H1 (cell line): ENCODE measurements around the gene ACTL7A. TPM values are rescaled to one million over a fixed set of nuclear protein-coding genes. Genes with fewer than 3 reads are reported as not detected.

Source experiments
- CTCF ChIA-PET: fragments of 300-600 bp; sonication (Branson Sonifier 250); formaldehyde crosslinking; loops from one replicate; lab custom pipeline; 2021; ENCODE audit not compliant: partially characterized antibody; lab: Charles Lee
- POLR2A ChIA-PET: fragments of 300-600 bp; sonication (Branson Sonifier 250); formaldehyde crosslinking; loops from one replicate; lab custom pipeline; 2021; ENCODE audit warnings: inconsistent platforms; ENCODE audit not compliant: partially characterized antibody; lab: Charles Lee
- DNase-seq, 2 experiments: peaks; one replicate each; pipeline versions ENCODE4 v3.0.0 to v3.0.0-alpha.2; 2010 to 2022; ENCODE audit warnings: low spot score in 2 of 2, low read depth in 1 of 2, mixed read lengths in 1 of 2
- FAIRE-seq: peaks from 2 replicates; lab custom pipeline; 2011; peaks lifted over from hg19 to GRCh38; lab: Jason Lieb, UNC
- H2AFZ ChIP-seq: 2 replicates; pipeline ENCODE4 v1.8.1; 2012; ENCODE audit warnings: low read length, inconsistent platforms
- H2AK5ac ChIP-seq: 2 replicates; pipeline ENCODE4 v1.6.1; 2013; ENCODE audit warnings: low read depth, low read length
- H2BK120ac ChIP-seq: replicated peaks from 2 replicates; pipeline ENCODE3; 2013; ENCODE audit warnings: low read depth, low read length, inconsistent platforms
- H2BK12ac ChIP-seq: 2 replicates; pipeline ENCODE4 v1.6.1; 2013; ENCODE audit warnings: low read depth, low read length
- H2BK15ac ChIP-seq: 2 replicates; pipeline ENCODE4 v1.6.1; 2013; ENCODE audit warnings: low read length
- H2BK20ac ChIP-seq: 2 replicates; pipeline ENCODE4 v1.6.1; 2013; ENCODE audit warnings: low read length
- H2BK5ac ChIP-seq: 2 replicates; pipeline ENCODE4 v1.6.1; 2013; ENCODE audit warnings: low read depth, low read length
- H3K14ac ChIP-seq: 2 replicates; pipeline ENCODE4 v1.6.1; 2013; ENCODE audit warnings: inconsistent platforms; ENCODE audit not compliant: insufficient read length
- H3K18ac ChIP-seq: 2 replicates; pipeline ENCODE4 v1.6.1; 2013; ENCODE audit warnings: low read length; ENCODE audit errors: extremely low read depth
- H3K23ac ChIP-seq: 2 replicates; pipeline ENCODE4 v1.6.1; 2013; ENCODE audit warnings: inconsistent platforms; ENCODE audit not compliant: insufficient read length
- H3K23me2 ChIP-seq: 2 replicates; pipeline ENCODE4 v1.6.1; 2013; ENCODE audit warnings: low read depth, low read length
- H3K27ac ChIP-seq: 2 replicates; pipeline ENCODE4 v1.6.1; 2011; ENCODE audit warnings: low read depth, low read length, inconsistent platforms
- H3K27me3 ChIP-seq, 4 experiments: replicated peaks in 1 of 4; 1 replicate in 1 of 4; 2 replicates in 3 of 4; pipeline versions ENCODE4 v1.6.1 to v1.8.1; 2011 to 2013; ENCODE audit warnings: low read length in 3 of 4, mild to moderate bottlenecking in 3 of 4, inconsistent platforms in 2 of 4, mixed read lengths in 2 of 4, moderate library complexity in 1 of 4; ENCODE audit not compliant: control insufficient read depth in 3 of 4, insufficient read depth in 3 of 4; ENCODE audit errors: extremely low read depth in 1 of 4
- H3K36me3 ChIP-seq, 4 experiments: 2 replicates each; pipeline versions ENCODE4 v1.6.1 to v1.8.1; 2011 to 2013; ENCODE audit warnings: mild to moderate bottlenecking in 4 of 4, low read length in 3 of 4, moderate library complexity in 2 of 4, control low read depth in 1 of 4, inconsistent platforms in 1 of 4; ENCODE audit not compliant: insufficient read depth in 4 of 4, control insufficient read depth in 2 of 4
- H3K4ac ChIP-seq: replicated peaks from 2 replicates; pipeline ENCODE3; 2013; ENCODE audit warnings: low read length, low read depth, mixed read lengths, inconsistent platforms; ENCODE audit not compliant: insufficient read length
- H3K4me1 ChIP-seq, 4 experiments: replicated peaks in 1 of 4; 1 replicate in 1 of 4; 2 replicates in 3 of 4; pipeline versions ENCODE4 v1.6.1 to v1.8.1; 2011 to 2013; ENCODE audit warnings: low read length in 3 of 4, inconsistent platforms in 2 of 4, mixed read lengths in 1 of 4; ENCODE audit not compliant: insufficient read depth in 4 of 4, control insufficient read depth in 3 of 4
- H3K4me2 ChIP-seq, 2 experiments: 2 replicates each; pipeline versions ENCODE4 v1.6.1 to v1.8.1; 2011 to 2013; ENCODE audit warnings: low read depth in 2 of 2, low read length in 2 of 2, control low read depth in 1 of 2, inconsistent platforms in 1 of 2, mild to moderate bottlenecking in 1 of 2; ENCODE audit not compliant: insufficient read depth in 1 of 2
- H3K4me3 ChIP-seq, 4 experiments: fragments of 200-600, 300-600 bp in 1 of 4; sonication (generic), shearing (Covaris generic), sonication (Bioruptor Twin) in 1 of 4; 2 replicates each; pipeline versions ENCODE4 v1.5.1 to v1.8.1; 2011 to 2016; ENCODE audit warnings: low read length in 4 of 4, low read depth in 3 of 4, control low read depth in 2 of 4, inconsistent platforms in 2 of 4, mild to moderate bottlenecking in 2 of 4, mixed read lengths in 1 of 4, moderate library complexity in 1 of 4; ENCODE audit not compliant: insufficient read depth in 2 of 4; ENCODE audit errors: extremely low read depth in 1 of 4
- H3K56ac ChIP-seq: replicated peaks from 2 replicates; pipeline ENCODE3; 2013; ENCODE audit warnings: low read depth, mild to moderate bottlenecking, mixed read lengths, low read length, inconsistent platforms; ENCODE audit not compliant: insufficient read length
- H3K79me1 ChIP-seq: 2 replicates; pipeline ENCODE4 v1.6.1; 2013; ENCODE audit warnings: low read depth, low read length, control low read depth
- H3K79me2 ChIP-seq, 2 experiments: 2 replicates each; pipeline versions ENCODE4 v1.6.1 to v1.8.1; 2012 to 2013; ENCODE audit warnings: low read length in 2 of 2, mild to moderate bottlenecking in 2 of 2, inconsistent platforms in 1 of 2; ENCODE audit not compliant: insufficient read depth in 2 of 2, control insufficient read depth in 1 of 2
- H3K9ac ChIP-seq, 4 experiments: replicated peaks in 1 of 4; 1 replicate in 1 of 4; 2 replicates in 3 of 4; pipeline versions ENCODE4 v1.6.1 to v1.8.1; 2011 to 2013; ENCODE audit warnings: low read depth in 3 of 4, low read length in 3 of 4, control low read depth in 2 of 4, mild to moderate bottlenecking in 2 of 4, moderate library complexity in 2 of 4, inconsistent platforms in 1 of 4; ENCODE audit errors: extremely low read depth in 1 of 4
- H3K9me3 ChIP-seq, 2 experiments: 2 replicates each; pipeline versions ENCODE4 v1.6.1 to v1.8.1; 2012 to 2013; ENCODE audit warnings: mild to moderate bottlenecking in 2 of 2, moderate library complexity in 2 of 2, control low read depth in 1 of 2, inconsistent platforms in 1 of 2, low read depth in 1 of 2, low read length in 1 of 2, mixed read lengths in 1 of 2; ENCODE audit not compliant: insufficient read depth in 2 of 2
- H4K20me1 ChIP-seq, 2 experiments: replicated peaks in 1 of 2; 2 replicates each; pipeline versions ENCODE3 to v1.8.1; 2011 to 2013; ENCODE audit warnings: inconsistent platforms in 2 of 2, low read length in 2 of 2, mild to moderate bottlenecking in 1 of 2; ENCODE audit not compliant: insufficient read depth in 2 of 2, control insufficient read depth in 1 of 2
- H4K5ac ChIP-seq: 2 replicates; pipeline ENCODE4 v1.6.1; 2013; ENCODE audit warnings: low read length, low read depth, mixed read lengths, inconsistent platforms; ENCODE audit not compliant: insufficient read length
- H4K8ac ChIP-seq: 2 replicates; pipeline ENCODE4 v1.8.0; 2013; ENCODE audit warnings: mild to moderate bottlenecking, moderate library complexity, low read length, inconsistent platforms; ENCODE audit not compliant: insufficient read depth; ENCODE audit errors: extremely low read depth
- H4K91ac ChIP-seq: replicated peaks from 2 replicates; pipeline ENCODE3; 2013; ENCODE audit warnings: low read length, mixed read lengths, inconsistent platforms; ENCODE audit not compliant: insufficient read length
- SUZ12 ChIP-seq: fragments of 200-600 bp; sonication (generic); IDR thresholded peaks from 2 replicates; pipeline ENCODE4 v1.6.1; 2012; ENCODE audit warnings: mild to moderate bottlenecking, inconsistent platforms, low read length, moderate library complexity, mixed read lengths
- WGBS, 2 experiments: shearing (Covaris generic) in 1 of 2; methylation state at CpG; one replicate each; pipeline versions ENCODE4 v1.1.6 to v1.1.7; 2013 to 2015; ENCODE audit warnings: low lambda C conversion rate in 2 of 2, mixed read lengths in 2 of 2, inconsistent platforms in 1 of 2, low coverage in 1 of 2, missing lambda C conversion rate in 1 of 2; ENCODE audit not compliant: insufficient replicate concordance in 2 of 2, insufficient coverage in 1 of 2, insufficient read length in 1 of 2; ENCODE audit errors: extremely low coverage in 1 of 2, missing lambda C conversion rate in 1 of 2; 5-methylcytosine and 5-hydroxymethylcytosine counted together
- polyA plus RNA-seq, 7 experiments: library from polyadenylated mRNA; depleted of rRNA in 3 of 7; stranded (reverse) in 5 of 7; unstranded in 2 of 7; fragments of >200 nt in 5 of 7; fragments of 200-250 nt in 2 of 7; gene quantifications; 1 replicate in 5 of 7; 2 replicates in 1 of 7; 4 replicates in 1 of 7; pipeline versions ENCODE4 v1.2.1 to v1.2.3, GENCODE V29; 2011 to 2013; ENCODE audit warnings: missing spikeins in 2 of 7, mixed read lengths in 2 of 7
- total RNA-seq: library from RNA; stranded (reverse); fragmentation: NEBNext Ultra II Directional; extraction: Animal tissue kit (Norgen Biotek cat#: 25700); gene quantifications from 2 replicates; pipeline ENCODE4 v1.2.1, GENCODE V29; 2021

Gene ACTL7A
- total and polyA plus RNA-seq, 2 of the 8 experiments (the other 6 are each of a cell fraction or from before 2014, with no cell fraction given) = not detected

DNA sequence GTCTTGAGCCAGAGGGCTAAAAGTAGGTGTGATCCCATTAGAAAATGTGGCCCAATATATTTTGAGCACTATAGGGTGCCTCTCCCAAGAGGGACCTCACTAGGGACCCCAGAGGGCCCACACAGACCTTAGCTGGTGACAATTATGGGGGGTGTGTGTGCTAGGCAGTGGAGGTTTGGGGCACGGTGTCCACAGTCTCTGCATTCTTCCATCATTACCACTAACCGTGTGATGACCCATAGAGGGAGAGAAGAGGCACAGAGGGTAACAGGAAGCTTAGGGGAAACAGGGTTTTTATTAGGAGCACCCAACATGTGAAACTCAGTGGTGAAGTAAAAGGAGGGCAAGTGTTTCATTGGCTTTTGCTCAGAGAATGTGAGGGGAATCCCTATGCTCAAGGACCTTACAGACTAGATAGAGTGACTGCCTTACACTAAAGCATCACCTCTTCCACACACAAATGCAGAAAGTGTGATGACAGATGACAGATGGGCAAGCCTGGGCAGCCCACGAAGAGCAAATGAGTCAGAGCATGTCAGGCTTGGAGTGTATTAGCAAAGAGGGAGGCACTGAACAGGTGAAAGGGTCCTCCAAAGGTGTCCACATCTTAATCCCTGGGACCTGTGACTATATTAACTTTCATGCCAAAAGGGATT lies 2.5 kb upstream of the ACTL7A start:
- no peak for DNase-seq
- Histone ChIP-seq H4K8ac (no peak overlapping the region), H2BK5ac (no peak overlapping the region), H3K9ac (no peak overlapping the region), H3K56ac (no peak overlapping the region), H2AK5ac (no peak overlapping the region), H3K4me3 (no peak overlapping the region), H3K27me3 (no peaks in the 10 kb centered on the region), H3K9me3 (0 out of 4 replicates have a peak, but pooled peaks cover 0 to 3% of the 10 kb centered on the region in 2 experiments), H2BK20ac (no peak overlapping the region), H4K91ac (no peak overlapping the region), H3K4me1 (no peaks in the 10 kb centered on the region), H3K23me2 (no peaks in the 10 kb centered on the region), H3K4ac (no peak overlapping the region), H3K23ac (no peak overlapping the region), H4K20me1 (no peaks in the 10 kb centered on the region), H2BK12ac (no peak overlapping the region), H2AFZ (no peak overlapping the region), H3K18ac (no peak overlapping the region), H2BK15ac (no peak overlapping the region), H3K27ac (no peak overlapping the region), H4K5ac (no peak overlapping the region), H3K4me2 (no peak overlapping the region), H3K79me1 (no peaks in the 10 kb centered on the region), H3K14ac (no peak overlapping the region), H3K36me3 (no peaks in the 10 kb centered on the region), H3K79me2 (no peaks in the 10 kb centered on the region), H2BK120ac (no peak overlapping the region)
- no peak for TF ChIP-seq SUZ12
- POLR2A ChIA-PET = no interaction called here
- no peak for FAIRE-seq
- CTCF ChIA-PET = no interaction called here
- WGBS, 2 experiments = 85% methylated on average over 3 of the region's 3 CpGs; no CpG with 5 or more reads in 1 of the 2 experiments
